GM18861 (cell line): ENCODE measurements around the gene P4HA2.
"Not testable (repeated sequence)": the region's sequence is repeated elsewhere in the genome, so short reads cannot be mapped to it uniquely, and the experiment has no call there.

Experiments
- ATAC-seq: cut with Tn5 transposase; IDR thresholded peaks from one replicate; pipeline ENCODE4 v1.9.1; 2021; ENCODE audit not compliant: unreplicated experiment

Gene P4HA2

GRCh38 chr5:132161574-132162326 is 65.9 kb downstream of the P4HA2 start:
- not testable (repeated sequence) for ATAC-seq

- no peak for ATAC-seq
Measured at GRCh38 chr5:132156413-132156812, 71.2 kb downstream of the P4HA2 start.

GRCh38 chr5:132150565-132150964 is 77.1 kb downstream of the P4HA2 start:
- ATAC-seq: no peak

- no peak for ATAC-seq
Measured at GRCh38 chr5:132147663-132148062, 80.0 kb downstream of the P4HA2 start.

- not testable (repeated sequence) for ATAC-seq
Measured at GRCh38 chr5:132145326-132145725, 82.3 kb downstream of the P4HA2 start.

GRCh38 chr5:132143148-132143547 is 84.5 kb downstream of the P4HA2 start:
- no peak for ATAC-seq

- no peak for ATAC-seq
Measured at GRCh38 chr5:132142459-132142858, 85.2 kb downstream of the P4HA2 start.
